Type B pancreatic cell (in vitro differentiated cells): ENCODE data around the gene ZNF383. TPM values are rescaled to one million over a fixed set of nuclear protein-coding genes. Genes with fewer than 3 reads are reported as not detected.
"Not testable (repeated sequence)": the region's sequence is repeated elsewhere in the genome, so short reads cannot be mapped to it uniquely, and the experiment has no call there.

Source experiments
- DNase-seq: peaks from one replicate; pipeline ENCODE4 v3.0.0; 2021; ENCODE audit warnings: mixed read lengths; ENCODE audit not compliant: unreplicated experiment; ENCODE audit errors: extremely low spot score
- H3K27ac Mint-ChIP-seq: 2 replicates; pipeline ENCODE4 v1.8.0; 2021; ENCODE audit warnings: mild to moderate bottlenecking, mixed read lengths
- H3K27me3 Mint-ChIP-seq: 2 replicates; pipeline ENCODE4 v1.8.0; 2021; ENCODE audit warnings: mixed read lengths
- H3K36me3 Mint-ChIP-seq: 2 replicates; pipeline ENCODE4 v1.8.0; 2021; ENCODE audit warnings: mixed read lengths
- H3K4me1 Mint-ChIP-seq: one replicate; pipeline ENCODE4 v1.8.0; 2021; ENCODE audit warnings: mixed read lengths; ENCODE audit not compliant: unreplicated experiment
- H3K4me3 Mint-ChIP-seq: 2 replicates; pipeline ENCODE4 v1.8.0; 2021; ENCODE audit warnings: mild to moderate bottlenecking, mixed read lengths
- H3K9me3 Mint-ChIP-seq: 2 replicates; pipeline ENCODE4 v1.8.0; 2021; ENCODE audit warnings: mixed read lengths
- CTCF ChIP-seq: fragments of 200-600 bp; sonication (generic); conservative IDR thresholded peaks from 2 replicates; pipeline ENCODE4 v1.5.0; 2021; ENCODE audit warnings: antibody characterized with exemption, mild to moderate bottlenecking
- total RNA-seq: library from RNA; stranded (reverse); gene quantifications from 2 replicates; pipeline ENCODE4 v1.2.1, GENCODE V29; 2021; ENCODE audit warnings: low replicate concordance

The ZNF383 gene
- total RNA-seq, 1 donor from 2014 or later = 11.0 TPM

DNA sequence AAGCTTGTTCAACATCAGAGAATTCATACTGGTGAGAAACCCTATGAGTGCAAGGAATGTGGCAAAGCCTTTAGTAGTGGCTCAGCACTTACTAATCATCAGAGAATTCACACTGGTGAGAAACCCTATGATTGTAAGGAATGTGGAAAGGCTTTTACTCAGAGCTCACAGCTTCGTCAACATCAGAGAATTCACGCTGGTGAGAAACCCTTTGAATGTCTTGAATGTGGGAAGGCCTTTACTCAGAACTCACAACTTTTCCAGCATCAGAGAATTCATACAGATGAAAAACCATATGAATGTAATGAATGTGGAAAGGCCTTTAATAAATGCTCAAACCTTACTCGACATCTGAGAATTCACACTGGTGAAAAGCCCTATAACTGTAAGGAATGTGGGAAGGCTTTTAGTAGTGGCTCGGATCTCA is 25.2 kb downstream of the ZNF383 start:
- TF ChIP-seq CTCF = no peak
- peaks cover 59% of the 10 kb centered on the region for H3K36me3 Mint-ChIP-seq
- DNase-seq = no peak
- no peak overlapping the region for H3K4me3 Mint-ChIP-seq
- no peaks in the 10 kb centered on the region for H3K4me1 Mint-ChIP-seq
- H3K27me3 Mint-ChIP-seq = no peaks in the 10 kb centered on the region
- no peak overlapping the region for H3K27ac Mint-ChIP-seq
- H3K9me3 Mint-ChIP-seq = peaks cover 21% of the 10 kb centered on the region

GRCh38 chr19:37251308-37252229 is 33.6 kb downstream of the ZNF383 start:
- Mint-ChIP-seq H3K4me1 (no peaks in the 10 kb centered on the region), H3K9me3 (peaks cover 24% of the 10 kb centered on the region), H3K36me3 (peaks cover 9% of the 10 kb centered on the region), H3K4me3 (no peak overlapping the region), H3K27ac (no peak overlapping the region), H3K27me3 (no peaks in the 10 kb centered on the region)
- TF ChIP-seq CTCF = no peak
- DNase-seq = no peak

DNA sequence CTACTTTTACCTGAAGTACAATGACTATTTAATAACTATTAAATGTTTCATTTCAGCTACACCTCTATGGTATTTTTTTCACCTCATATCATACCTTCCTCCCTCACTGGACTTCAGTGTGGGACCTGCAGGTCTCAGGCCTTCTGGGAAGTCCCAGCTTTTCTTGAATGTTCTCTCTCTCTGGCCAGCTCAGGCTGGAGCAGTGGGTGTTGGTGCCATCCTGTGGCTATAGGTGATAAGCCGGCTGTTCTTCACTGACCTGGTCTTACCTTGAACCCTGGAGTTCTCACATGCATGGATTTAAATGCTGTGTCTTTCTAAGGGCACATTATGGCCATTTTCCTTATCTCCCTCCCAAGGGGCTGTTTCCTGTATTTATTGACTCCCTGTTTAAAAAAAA is 45.0 kb downstream of the ZNF383 start:
- H3K9me3 Mint-ChIP-seq, H3K27ac Mint-ChIP-seq, H3K4me3 Mint-ChIP-seq, DNase-seq, H3K36me3 Mint-ChIP-seq, H3K4me1 Mint-ChIP-seq, H3K27me3 Mint-ChIP-seq: not testable (repeated sequence)

DNA sequence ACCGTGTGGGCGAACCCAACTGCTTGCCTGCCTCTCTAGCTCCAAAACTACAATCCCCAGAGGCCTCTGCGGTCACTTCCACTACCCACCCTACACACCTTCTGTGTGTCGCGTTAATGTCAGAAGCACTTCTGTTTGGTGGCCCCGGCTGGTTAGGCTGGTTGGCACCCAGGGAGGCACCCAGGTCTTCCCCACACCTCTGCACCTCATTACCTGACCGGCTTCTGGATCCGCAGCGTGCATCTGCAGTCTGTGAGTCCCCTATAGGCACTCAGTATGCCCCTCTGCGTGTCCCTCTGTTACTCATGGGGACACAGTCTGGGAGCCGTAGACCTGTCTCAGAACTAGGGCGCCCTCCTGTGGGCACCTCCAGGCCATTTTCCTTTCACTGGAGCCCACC is 49.0 kb downstream of the ZNF383 start:
- H3K9me3 Mint-ChIP-seq, H3K4me1 Mint-ChIP-seq, H3K27me3 Mint-ChIP-seq, DNase-seq, H3K4me3 Mint-ChIP-seq, H3K36me3 Mint-ChIP-seq, H3K27ac Mint-ChIP-seq: not testable (repeated sequence)

DNA sequence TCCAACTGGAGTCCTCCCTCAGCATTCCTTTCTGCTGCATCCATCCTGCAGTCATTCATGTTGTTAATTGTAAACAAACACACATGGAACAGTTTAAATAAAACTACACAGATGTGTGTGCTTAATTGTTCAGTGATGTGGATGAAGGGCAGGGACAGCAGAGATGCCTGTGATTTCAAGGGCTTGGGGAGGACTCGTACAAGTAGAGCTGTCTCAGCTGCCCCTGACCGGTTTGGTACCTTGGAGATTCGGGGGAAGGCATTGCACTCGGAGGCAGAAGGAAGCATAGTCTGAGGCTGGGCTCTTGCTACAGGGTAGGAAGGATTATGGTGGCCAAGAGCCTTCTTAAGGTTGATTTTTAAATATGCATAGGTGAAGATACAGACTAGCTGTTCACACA is 49.7 kb downstream of the ZNF383 start:
- DNase-seq, H3K27me3 Mint-ChIP-seq, H3K4me1 Mint-ChIP-seq, H3K9me3 Mint-ChIP-seq, H3K36me3 Mint-ChIP-seq, H3K4me3 Mint-ChIP-seq, H3K27ac Mint-ChIP-seq: not testable (repeated sequence)

DNA sequence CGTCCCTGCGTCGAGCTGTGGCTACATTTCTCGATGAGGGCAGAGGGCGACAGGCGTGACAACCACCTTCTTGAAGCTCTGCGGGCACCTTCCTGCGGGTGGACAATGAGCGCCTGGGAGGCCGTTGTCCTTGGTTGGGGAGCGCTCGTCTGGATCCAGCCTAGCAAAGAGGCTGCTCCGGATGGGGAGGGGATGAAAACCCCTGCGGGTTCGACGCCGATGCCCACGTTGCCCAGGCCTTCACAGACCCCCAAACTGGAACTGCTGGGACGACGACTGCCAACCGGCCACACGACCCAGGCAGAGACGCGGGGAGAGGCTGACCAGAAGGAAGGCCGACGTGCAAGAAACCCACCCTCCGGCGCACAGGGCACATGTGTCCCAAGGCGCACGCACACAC is 62.6 kb downstream of the ZNF383 start:
- not testable (repeated sequence) for H3K27ac Mint-ChIP-seq, H3K4me1 Mint-ChIP-seq, H3K27me3 Mint-ChIP-seq, H3K9me3 Mint-ChIP-seq, DNase-seq, H3K4me3 Mint-ChIP-seq, H3K36me3 Mint-ChIP-seq

- H3K27ac Mint-ChIP-seq, H3K4me3 Mint-ChIP-seq, H3K27me3 Mint-ChIP-seq, H3K36me3 Mint-ChIP-seq, H3K9me3 Mint-ChIP-seq, H3K4me1 Mint-ChIP-seq: not testable (repeated sequence)
- peak; percentile 67 for DNase-seq
Observed at GRCh38 chr19:37284020-37284419, 66.0 kb downstream of the ZNF383 start.

DNA sequence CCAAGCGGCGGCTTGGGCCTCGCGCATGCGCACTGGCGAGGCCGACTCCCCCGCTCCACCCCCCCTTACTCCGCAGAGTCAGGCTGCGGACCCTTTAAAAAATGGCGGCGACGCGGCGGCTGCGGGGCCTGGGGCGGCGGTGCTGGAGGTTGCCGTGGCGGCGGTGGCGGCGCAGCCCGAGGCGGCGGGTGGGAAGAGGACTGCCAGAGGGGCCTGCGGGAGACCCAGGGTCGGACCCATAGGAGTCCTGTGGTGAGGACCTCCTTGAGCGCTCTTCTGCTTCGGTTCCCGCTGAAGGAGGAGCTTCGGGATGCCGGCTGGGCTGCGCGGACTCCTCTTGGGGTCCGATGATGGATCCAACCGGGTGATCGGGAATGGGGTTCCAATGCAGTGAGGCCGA is 71.2 kb downstream of the ZNF383 start:
- H3K36me3 Mint-ChIP-seq, H3K27ac Mint-ChIP-seq, H3K27me3 Mint-ChIP-seq, H3K4me1 Mint-ChIP-seq, H3K4me3 Mint-ChIP-seq, H3K9me3 Mint-ChIP-seq: not testable (repeated sequence)
- DNase-seq = peak; percentile 66

- H3K27me3 Mint-ChIP-seq, H3K4me1 Mint-ChIP-seq, H3K9me3 Mint-ChIP-seq, H3K4me3 Mint-ChIP-seq, H3K36me3 Mint-ChIP-seq, H3K27ac Mint-ChIP-seq: not testable (repeated sequence)
- peak; percentile 90 for DNase-seq
Observed at GRCh38 chr19:37292998-37293939, 75.3 kb downstream of the ZNF383 start.

GRCh38 chr19:37294246-37294645 is 76.2 kb downstream of the ZNF383 start:
- DNase-seq, H3K27me3 Mint-ChIP-seq, H3K36me3 Mint-ChIP-seq, H3K9me3 Mint-ChIP-seq, H3K4me1 Mint-ChIP-seq, H3K4me3 Mint-ChIP-seq, H3K27ac Mint-ChIP-seq: not testable (repeated sequence)
